GM21723 (cell line): ENCODE measurements around the gene LRRC3B.

Experiments
- ATAC-seq: cut with Tn5 transposase; IDR thresholded peaks from one replicate; pipeline ENCODE4 v1.9.1; 2021; ENCODE audit warnings: mild to moderate bottlenecking, moderate library complexity; ENCODE audit not compliant: unreplicated experiment

The LRRC3B gene

GRCh38 chr3:26630669-26631389 lies 8.3 kb downstream of the LRRC3B start:
- ATAC-seq = no peak

GRCh38 chr3:26631390-26631738 lies 8.8 kb downstream of the LRRC3B start:
- no peak for ATAC-seq

- ATAC-seq = no peak
These were observed 12.0 kb downstream of the LRRC3B start for GRCh38 chr3:26634601-26635000.

- ATAC-seq = no peak
These were observed 13.6 kb downstream of the LRRC3B start for GRCh38 chr3:26636096-26636727.

- ATAC-seq = no peak
These were observed 15.1 kb downstream of the LRRC3B start for GRCh38 chr3:26637698-26638097.

GRCh38 chr3:26638113-26638512 lies 15.5 kb downstream of the LRRC3B start:
- no peak for ATAC-seq

- ATAC-seq = no peak
These were observed 16.8 kb downstream of the LRRC3B start for GRCh38 chr3:26639339-26639738.

GRCh38 chr3:26647078-26647477 lies 24.5 kb downstream of the LRRC3B start:
- no peak for ATAC-seq

DNA sequence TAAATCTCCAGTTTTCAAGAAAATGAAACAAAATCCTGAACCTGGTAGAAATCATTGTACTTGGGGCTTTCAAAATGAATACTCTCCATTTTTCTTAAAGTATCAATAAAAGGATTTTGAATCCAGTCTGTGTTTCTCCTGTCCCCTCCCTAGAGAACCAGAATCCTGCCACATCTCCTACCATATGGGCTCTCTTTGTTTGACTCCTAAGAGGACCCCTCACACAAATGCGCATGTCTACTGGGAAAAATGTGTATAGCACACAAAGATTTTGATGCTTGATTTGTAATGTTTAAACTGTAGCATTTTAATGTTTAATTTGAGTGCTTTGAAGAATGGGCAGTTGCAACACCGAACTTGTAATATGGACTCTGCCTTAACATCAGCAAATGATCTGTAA lies 25.9 kb downstream of the LRRC3B start:
- no peak for ATAC-seq

GRCh38 chr3:26652164-26652563 lies 29.6 kb downstream of the LRRC3B start:
- ATAC-seq = no peak

DNA sequence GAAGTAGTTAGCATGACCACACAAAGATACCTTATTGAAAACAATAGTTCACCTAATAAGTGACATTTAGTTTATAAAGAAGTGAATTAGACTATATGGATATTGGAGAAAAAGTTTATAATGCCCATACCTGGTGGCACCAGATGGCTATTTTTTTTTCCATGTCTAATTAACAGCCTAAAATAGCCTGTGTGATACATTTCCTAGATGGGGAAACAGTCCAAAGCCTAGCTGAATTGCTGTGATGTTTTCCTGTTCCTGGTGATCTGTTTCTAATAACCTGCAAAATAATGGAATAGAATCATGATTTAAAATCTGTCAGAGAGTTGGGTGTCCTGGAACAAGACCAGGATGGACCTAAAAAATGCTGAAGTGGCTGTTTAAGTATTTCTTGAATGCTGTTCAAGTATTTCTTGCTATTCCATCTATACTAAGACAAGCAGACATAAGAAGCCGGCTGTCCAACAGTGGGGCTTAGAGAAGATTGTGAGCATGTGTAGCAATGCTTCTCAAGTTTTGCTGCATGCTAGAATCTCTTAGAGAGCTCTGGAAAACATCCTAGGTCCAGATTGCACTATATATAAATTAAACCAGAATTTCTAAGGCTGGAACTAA lies 31.3 kb downstream of the LRRC3B start:
- no peak for ATAC-seq

GRCh38 chr3:26655231-26655630 lies 32.7 kb downstream of the LRRC3B start:
- ATAC-seq = no peak

- no peak for ATAC-seq
These were observed 34.9 kb downstream of the LRRC3B start for GRCh38 chr3:26657348-26657976.

- no peak for ATAC-seq
These were observed 45.6 kb downstream of the LRRC3B start for GRCh38 chr3:26668171-26668570.

- ATAC-seq = no peak
These were observed 46.1 kb downstream of the LRRC3B start for GRCh38 chr3:26668696-26669095.

DNA sequence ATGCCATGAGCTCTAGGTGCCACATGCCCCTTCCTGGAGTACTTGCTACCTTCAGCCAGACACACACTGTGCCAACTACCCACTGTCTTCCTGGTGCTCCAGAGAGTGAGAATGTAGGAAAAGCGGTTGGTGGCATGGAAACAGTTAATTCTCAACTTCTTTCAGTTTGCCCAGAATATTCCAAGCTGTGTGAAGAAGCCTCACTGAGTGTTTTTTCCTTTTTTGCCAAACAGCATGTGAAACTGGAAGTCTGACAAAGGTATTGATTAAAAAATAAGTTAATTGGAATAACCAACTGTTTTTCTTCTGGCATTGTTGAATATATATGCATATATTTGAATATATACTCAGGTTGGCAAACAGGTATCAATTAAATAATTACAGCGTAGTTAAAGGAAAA lies 52.8 kb downstream of the LRRC3B start:
- ATAC-seq = no peak

GRCh38 chr3:26681632-26682031 lies 59.1 kb downstream of the LRRC3B start:
- ATAC-seq = no peak

DNA sequence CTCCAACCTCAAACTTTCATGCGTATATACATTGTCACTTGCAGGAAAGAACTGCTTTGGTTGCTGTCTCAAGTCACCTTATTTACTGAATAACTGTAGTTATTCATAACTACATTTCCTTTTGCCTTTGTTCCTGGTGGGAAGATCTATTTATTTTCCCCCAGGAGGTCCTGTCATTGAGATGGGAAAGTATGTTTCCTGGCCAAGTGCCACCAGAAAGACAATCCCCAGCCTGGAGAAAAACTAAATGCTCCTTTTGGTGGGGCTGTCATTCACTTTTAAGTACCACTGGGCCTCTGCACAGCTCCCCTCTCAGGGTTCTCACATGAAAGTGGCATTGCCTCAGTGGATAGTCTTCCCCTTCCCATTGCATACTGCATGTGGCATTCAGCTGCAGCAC lies 59.8 kb downstream of the LRRC3B start:
- no peak for ATAC-seq

- ATAC-seq = no peak
These were observed 61.3 kb downstream of the LRRC3B start for GRCh38 chr3:26683902-26684301.

DNA sequence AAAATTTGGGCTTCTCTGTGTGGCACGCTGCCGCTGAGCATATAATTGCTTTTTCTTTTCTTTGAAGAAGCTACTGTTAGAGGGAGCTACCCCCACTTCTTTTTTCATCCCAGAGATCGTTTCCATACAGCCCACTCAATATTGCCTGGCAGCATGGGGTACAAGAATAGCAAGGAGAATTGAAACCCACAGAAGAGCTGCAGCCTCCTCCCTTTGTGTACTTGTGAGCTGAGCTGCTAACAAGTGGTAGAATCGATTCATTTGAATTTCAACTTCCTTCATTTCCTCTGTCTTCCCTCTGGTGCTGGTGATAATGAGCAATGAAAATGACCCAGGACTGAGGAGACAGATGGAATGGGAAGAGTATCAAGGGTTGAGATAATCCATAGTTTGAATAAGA lies 64.9 kb downstream of the LRRC3B start:
- no peak for ATAC-seq

GRCh38 chr3:26699553-26699952 lies 77.0 kb downstream of the LRRC3B start:
- no peak for ATAC-seq

DNA sequence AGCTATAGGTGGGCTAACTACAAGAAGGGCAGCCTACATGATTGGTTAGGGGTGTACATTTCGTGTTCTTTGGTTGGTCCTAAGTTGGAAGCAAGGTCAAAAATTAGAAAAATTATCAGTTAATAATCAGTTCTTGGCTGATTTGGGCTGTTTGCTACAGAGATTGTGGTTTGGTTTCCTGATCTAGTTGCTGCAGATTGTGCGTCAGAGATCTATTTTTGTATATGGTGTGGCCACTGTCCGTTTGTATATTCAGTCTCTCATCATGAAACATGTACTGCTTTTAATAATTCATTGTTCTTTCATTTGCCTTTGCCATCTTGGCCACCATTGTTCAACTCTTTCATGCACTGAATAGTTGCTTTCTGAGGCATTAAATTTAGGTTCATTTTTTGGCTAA lies 80.9 kb downstream of the LRRC3B start:
- ATAC-seq = no peak
